Vagina (tissue), 2 donors: Measurements from ENCODE around the gene MYL3.

Experiments
- POLR2A ChIP-seq, 2 donors: fragments of 450-650 bp; IDR thresholded peaks; one replicate each; pipeline ENCODE4 v1.6.1; 2017; ENCODE audit warnings: antibody characterized with exemption in 2 of 2, mild to moderate bottlenecking in 2 of 2, moderate library complexity in 2 of 2
- POLR2AphosphoS5 ChIP-seq, 2 donors: sonication (generic); formaldehyde crosslinking; IDR thresholded peaks; one replicate each; pipeline ENCODE4 v1.9.0; 2017; ENCODE audit warnings: antibody characterized with exemption in 2 of 2, mild to moderate bottlenecking in 2 of 2, low read depth in 1 of 2; ENCODE audit not compliant: insufficient read depth in 1 of 2
- TF ChIP-seq, protein P1 (sequence below), 3 experiments: fragments of 450-650 bp in 2 of 3; fragments of 200-600 bp in 1 of 3; sonication (generic) in 1 of 3; IDR thresholded peaks; one replicate each; pipeline ENCODE4 v1.5.1; 2017 to 2019; ENCODE audit warnings: antibody characterized with exemption in 3 of 3, mild to moderate bottlenecking in 2 of 3, moderate library complexity in 2 of 3

GRCh38 chr3:46899151-46900006 lies 36.1 kb upstream of the MYL3 start:
- TF ChIP-seq POLR2AphosphoS5 (IDR thresholded peaks at IDR 0.05; ENCODE audit: insufficient read depth in 1 of 2, low read depth in 1 of 2) (no peak), POLR2A (IDR thresholded peaks at IDR 0.05) (no peak)
- TF ChIP-seq, protein P1, sequence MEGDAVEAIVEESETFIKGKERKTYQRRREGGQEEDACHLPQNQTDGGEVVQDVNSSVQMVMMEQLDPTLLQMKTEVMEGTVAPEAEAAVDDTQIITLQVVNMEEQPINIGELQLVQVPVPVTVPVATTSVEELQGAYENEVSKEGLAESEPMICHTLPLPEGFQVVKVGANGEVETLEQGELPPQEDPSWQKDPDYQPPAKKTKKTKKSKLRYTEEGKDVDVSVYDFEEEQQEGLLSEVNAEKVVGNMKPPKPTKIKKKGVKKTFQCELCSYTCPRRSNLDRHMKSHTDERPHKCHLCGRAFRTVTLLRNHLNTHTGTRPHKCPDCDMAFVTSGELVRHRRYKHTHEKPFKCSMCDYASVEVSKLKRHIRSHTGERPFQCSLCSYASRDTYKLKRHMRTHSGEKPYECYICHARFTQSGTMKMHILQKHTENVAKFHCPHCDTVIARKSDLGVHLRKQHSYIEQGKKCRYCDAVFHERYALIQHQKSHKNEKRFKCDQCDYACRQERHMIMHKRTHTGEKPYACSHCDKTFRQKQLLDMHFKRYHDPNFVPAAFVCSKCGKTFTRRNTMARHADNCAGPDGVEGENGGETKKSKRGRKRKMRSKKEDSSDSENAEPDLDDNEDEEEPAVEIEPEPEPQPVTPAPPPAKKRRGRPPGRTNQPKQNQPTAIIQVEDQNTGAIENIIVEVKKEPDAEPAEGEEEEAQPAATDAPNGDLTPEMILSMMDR (IDR thresholded peaks at IDR 0.05): no peak
